Cardiac fibroblast (primary cell): ENCODE data around the gene BMPR2.

Experiments
- DNase-seq, 2 donors: peaks; one replicate each; pipeline versions ENCODE4 v3.0.0 to v3.0.0-alpha.2; 2010; ENCODE audit warnings: low read depth in 2 of 2
- H3K4me3 ChIP-seq, 2 donors: replicated peaks in 1 of 2; 1 replicate in 1 of 2; 2 replicates in 1 of 2; pipeline ENCODE4 v1.5.1; 2011; ENCODE audit warnings: low read depth in 2 of 2, low read length in 2 of 2, mild to moderate bottlenecking in 2 of 2, moderate library complexity in 1 of 2
- CTCF ChIP-seq: IDR thresholded peaks from one replicate; pipeline ENCODE4 v1.5.1; 2011; ENCODE audit warnings: low read depth, mild to moderate bottlenecking, low read length, inconsistent platforms

Gene BMPR2

GRCh38 chr2:202609381-202610145, 233.4 kb downstream of the BMPR2 start:
- TF ChIP-seq CTCF: no peak
- no peak overlapping the region for H3K4me3 ChIP-seq
- no peak for DNase-seq

DNA sequence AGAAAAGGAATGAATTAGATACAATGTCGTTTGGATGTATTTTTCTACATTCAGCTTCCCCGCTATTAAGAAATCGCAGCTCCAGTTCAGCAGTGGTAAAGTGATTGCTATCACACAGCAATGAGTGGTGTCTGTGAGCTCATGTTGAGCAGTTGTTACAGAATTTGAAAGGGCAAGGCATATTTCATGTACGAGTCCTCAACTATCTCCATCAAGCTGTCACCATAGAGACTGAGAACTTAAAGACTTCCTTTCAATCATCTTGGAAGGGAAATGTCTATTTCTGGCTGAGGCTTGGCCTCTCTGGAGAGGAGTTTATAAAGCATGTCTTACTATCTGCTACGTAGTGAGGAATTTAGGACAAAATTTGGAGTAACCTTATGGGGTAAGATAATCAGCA, 234.3 kb downstream of the BMPR2 start:
- H3K4me3 ChIP-seq: no peak overlapping the region
- TF ChIP-seq CTCF: no peak
- DNase-seq: no peak

DNA sequence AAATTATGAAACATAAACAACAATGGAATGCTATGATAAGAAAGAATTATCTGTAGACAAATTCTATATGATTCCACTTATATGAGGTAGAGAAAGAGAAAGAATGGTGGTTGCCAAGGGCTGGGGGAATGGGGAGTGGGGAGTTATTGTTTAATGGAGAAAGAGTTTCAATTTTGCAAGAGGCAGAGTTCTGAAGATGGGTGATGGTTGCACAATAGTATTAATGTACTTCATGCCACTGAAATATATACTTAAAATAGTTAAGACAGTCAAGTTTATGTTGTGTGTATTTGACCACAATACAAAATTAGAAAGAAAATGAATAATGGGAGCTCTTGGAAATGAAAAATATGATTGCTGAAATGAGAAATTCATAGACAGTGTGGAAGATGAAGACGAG, 236.0 kb downstream of the BMPR2 start:
- DNase-seq: no peak
- no peak for TF ChIP-seq CTCF
- H3K4me3 ChIP-seq: no peak overlapping the region

DNA sequence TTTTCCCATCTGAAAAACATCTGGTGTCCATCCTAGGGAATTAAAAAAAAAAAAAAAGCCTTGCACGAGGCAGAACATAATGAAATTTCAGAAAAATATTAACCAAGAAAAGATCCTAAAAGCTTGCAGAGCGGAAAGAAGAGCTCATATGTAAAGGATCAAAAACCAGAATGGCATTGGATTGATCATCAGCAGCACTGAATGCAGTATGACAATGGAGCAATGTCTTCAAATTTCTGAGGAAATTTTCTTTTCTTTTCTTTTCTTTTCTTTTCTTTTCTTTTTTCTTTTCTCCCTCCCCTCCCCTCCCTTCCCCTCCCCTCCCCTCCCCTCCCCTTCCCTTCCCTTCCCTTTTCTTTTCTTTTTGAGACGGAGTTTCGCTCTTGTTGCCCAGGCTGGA, 237.4 kb downstream of the BMPR2 start:
- H3K4me3 ChIP-seq: no peak overlapping the region
- DNase-seq: no peak
- no peak for TF ChIP-seq CTCF
